ENCODE measurements around the gene ATG7.
A peak's percentile ranks its signal among the peaks of the same experiment; 100 is the strongest.
"Not testable (repeated sequence)": the region's sequence is repeated elsewhere in the genome, so short reads cannot be mapped to it uniquely, and the experiment has no call there.

Gene ATG7

GRCh38 chr3:11593318-11594034 lies 321.3 kb downstream of the ATG7 start:
- H2BK120ac ChIP-seq (ENCODE audit: low read depth, low read length): no peak overlapping the region
- H2AK5ac ChIP-seq (ENCODE audit: low read depth, low read length): no peak overlapping the region
- peak overlapping the region; percentile 92 for H3K27ac ChIP-seq (replicated peaks; ENCODE audit: low read length)
- DNase-seq (ENCODE audit: low spot score): no peak
- no peak overlapping the region for H4K91ac ChIP-seq (ENCODE audit: low read depth, low read length, poor library complexity)
- H3K27me3 ChIP-seq (ENCODE audit: control insufficient read depth in 3 of 3, insufficient read depth in 3 of 3, low read depth in 1 of 3, low read length in 3 of 3): no peaks in the 10 kb centered on the region
- no peak overlapping the region for H3K4me3 ChIP-seq (ENCODE audit: low read length in 2 of 2)
- no peak overlapping the region for H4K8ac ChIP-seq (ENCODE audit: low read depth, low read length)
- no CpG with 5 or more reads among the region's 10 CpGs for WGBS, 2 donors (ENCODE audit: extremely low coverage in 2 of 2, insufficient read length in 2 of 2, insufficient replicate concordance in 1 of 2)
- H3K18ac ChIP-seq (ENCODE audit: low read length): peak overlapping the region; percentile 20
- H3K23ac ChIP-seq (ENCODE audit: low read depth, low read length, poor library complexity): no peak overlapping the region
- peaks cover 44 to 47% of the 10 kb centered on the region in 2 donors for H3K4me1 ChIP-seq (ENCODE audit: control insufficient read depth in 2 of 2, insufficient read depth in 1 of 2, low read depth in 1 of 2, low read length in 2 of 2)
- H3K79me1 ChIP-seq (ENCODE audit: low read depth, low read length): no peaks in the 10 kb centered on the region
- H3K4ac ChIP-seq (ENCODE audit: low read length): no peak overlapping the region
- peaks cover 2 to 52% of the 10 kb centered on the region in 2 donors for H3K36me3 ChIP-seq (replicated peaks in 1 of 2; ENCODE audit: control insufficient read depth in 2 of 2, insufficient read depth in 2 of 2, low read length in 2 of 2)
- H2BK15ac ChIP-seq (ENCODE audit: low read length): no peak overlapping the region
- no peak overlapping the region for H2AFZ ChIP-seq (ENCODE audit: low read length)
- H2BK5ac ChIP-seq (ENCODE audit: low read length): no peak overlapping the region
- no peak overlapping the region for H3K14ac ChIP-seq (ENCODE audit: low read length)
- H3K9me3 ChIP-seq (replicated peaks in 1 of 2; ENCODE audit: control insufficient read depth in 2 of 2, insufficient read depth in 1 of 2, low read depth in 1 of 2, low read length in 2 of 2): peaks cover 0 to 16% of the 10 kb centered on the region in 2 donors
- H3K9ac ChIP-seq (ENCODE audit: low read depth, low read length, poor library complexity): no peak overlapping the region
- no peak overlapping the region for H3K4me2 ChIP-seq (ENCODE audit: insufficient read depth, low read length, poor library complexity, severe bottlenecking)
- no peak overlapping the region for H2BK12ac ChIP-seq (ENCODE audit: low read length)

GRCh38 chr3:11595024-11595423 lies 322.8 kb downstream of the ATG7 start:
- H2BK120ac ChIP-seq (ENCODE audit: low read depth, low read length); H3K4ac ChIP-seq (ENCODE audit: low read length); H2AFZ ChIP-seq (ENCODE audit: low read length); DNase-seq (ENCODE audit: low spot score); H2AK5ac ChIP-seq (ENCODE audit: low read depth, low read length); H3K9ac ChIP-seq (ENCODE audit: low read depth, low read length, poor library complexity); H3K14ac ChIP-seq (ENCODE audit: low read length); H2BK15ac ChIP-seq (ENCODE audit: low read length); H3K27me3 ChIP-seq (ENCODE audit: control insufficient read depth in 3 of 3, insufficient read depth in 3 of 3, low read depth in 1 of 3, low read length in 3 of 3); H4K8ac ChIP-seq (ENCODE audit: low read depth, low read length); H4K91ac ChIP-seq (ENCODE audit: low read depth, low read length, poor library complexity); H3K23ac ChIP-seq (ENCODE audit: low read depth, low read length, poor library complexity); H2BK5ac ChIP-seq (ENCODE audit: low read length); H3K4me3 ChIP-seq (ENCODE audit: low read length in 2 of 2); H3K27ac ChIP-seq (replicated peaks; ENCODE audit: low read length); H3K18ac ChIP-seq (ENCODE audit: low read length); H2BK12ac ChIP-seq (ENCODE audit: low read length); H3K79me1 ChIP-seq (ENCODE audit: low read depth, low read length); H3K4me2 ChIP-seq (ENCODE audit: insufficient read depth, low read length, poor library complexity, severe bottlenecking): not testable (repeated sequence)
- Histone ChIP-seq H3K4me1 (ENCODE audit: control insufficient read depth in 2 of 2, insufficient read depth in 1 of 2, low read depth in 1 of 2, low read length in 2 of 2) (peaks cover 32 to 44% of the 10 kb centered on the region in 2 donors), H3K9me3 (replicated peaks in 1 of 2; ENCODE audit: control insufficient read depth in 2 of 2, insufficient read depth in 1 of 2, low read depth in 1 of 2, low read length in 2 of 2) (peaks cover 0 to 23% of the 10 kb centered on the region in 2 donors), H3K36me3 (replicated peaks in 1 of 2; ENCODE audit: control insufficient read depth in 2 of 2, insufficient read depth in 2 of 2, low read length in 2 of 2) (peaks cover 2 to 49% of the 10 kb centered on the region in 2 donors)
- WGBS, 2 donors (ENCODE audit: extremely low coverage in 2 of 2, insufficient read length in 2 of 2, insufficient replicate concordance in 1 of 2): no CpG with 5 or more reads among the region's 5 CpGs

GRCh38 chr3:11596387-11596786 lies 324.2 kb downstream of the ATG7 start:
- Histone ChIP-seq H3K14ac (ENCODE audit: low read length) (no peak overlapping the region), H2AFZ (ENCODE audit: low read length) (no peak overlapping the region), H2BK5ac (ENCODE audit: low read length) (no peak overlapping the region), H4K91ac (ENCODE audit: low read depth, low read length, poor library complexity) (no peak overlapping the region), H3K18ac (ENCODE audit: low read length) (no peak overlapping the region), H3K9ac (ENCODE audit: low read depth, low read length, poor library complexity) (no peak overlapping the region), H3K4ac (ENCODE audit: low read length) (no peak overlapping the region), H2BK12ac (ENCODE audit: low read length) (no peak overlapping the region), H2AK5ac (ENCODE audit: low read depth, low read length) (no peak overlapping the region), H3K4me3 (ENCODE audit: low read length in 2 of 2) (no peak overlapping the region), H3K79me1 (ENCODE audit: low read depth, low read length) (no peaks in the 10 kb centered on the region), H3K36me3 (replicated peaks in 1 of 2; ENCODE audit: control insufficient read depth in 2 of 2, insufficient read depth in 2 of 2, low read length in 2 of 2) (peaks cover 6 to 58% of the 10 kb centered on the region in 2 donors), H2BK120ac (ENCODE audit: low read depth, low read length) (no peak overlapping the region), H3K27ac (replicated peaks; ENCODE audit: low read length) (no peak overlapping the region), H4K8ac (ENCODE audit: low read depth, low read length) (no peak overlapping the region), H3K23ac (ENCODE audit: low read depth, low read length, poor library complexity) (no peak overlapping the region), H3K9me3 (replicated peaks in 1 of 2; ENCODE audit: control insufficient read depth in 2 of 2, insufficient read depth in 1 of 2, low read depth in 1 of 2, low read length in 2 of 2) (peaks cover 0 to 23% of the 10 kb centered on the region in 2 donors), H3K27me3 (ENCODE audit: control insufficient read depth in 3 of 3, insufficient read depth in 3 of 3, low read depth in 1 of 3, low read length in 3 of 3) (no peaks in the 10 kb centered on the region), H3K4me1 (ENCODE audit: control insufficient read depth in 2 of 2, insufficient read depth in 1 of 2, low read depth in 1 of 2, low read length in 2 of 2) (peaks cover 28 to 41% of the 10 kb centered on the region in 2 donors), H2BK15ac (ENCODE audit: low read length) (no peak overlapping the region), H3K4me2 (ENCODE audit: insufficient read depth, low read length, poor library complexity, severe bottlenecking) (no peak overlapping the region)
- DNase-seq (ENCODE audit: low spot score): no peak
- WGBS, 2 donors (ENCODE audit: extremely low coverage in 2 of 2, insufficient read length in 2 of 2, insufficient replicate concordance in 1 of 2): no CpG with 5 or more reads among the region's 7 CpGs

GRCh38 chr3:11600501-11601282 lies 328.5 kb downstream of the ATG7 start:
- no peak overlapping the region for H2AK5ac ChIP-seq (ENCODE audit: low read depth, low read length)
- H2BK5ac ChIP-seq (ENCODE audit: low read length): peak overlapping the region; percentile 13
- peak; percentile 78 for DNase-seq (ENCODE audit: low spot score)
- H3K18ac ChIP-seq (ENCODE audit: low read length): peak overlapping the region; percentile 88
- H3K4me1 ChIP-seq (ENCODE audit: control insufficient read depth in 2 of 2, insufficient read depth in 1 of 2, low read depth in 1 of 2, low read length in 2 of 2): peaks cover 17 to 26% of the 10 kb centered on the region in 2 donors
- no peak overlapping the region for H3K4me2 ChIP-seq (ENCODE audit: insufficient read depth, low read length, poor library complexity, severe bottlenecking)
- peak overlapping the region; percentile 90 for H3K27ac ChIP-seq (replicated peaks; ENCODE audit: low read length)
- no peak overlapping the region for H2BK15ac ChIP-seq (ENCODE audit: low read length)
- H3K79me1 ChIP-seq (ENCODE audit: low read depth, low read length): peaks cover 7% of the 10 kb centered on the region
- no peak overlapping the region for H3K4me3 ChIP-seq (ENCODE audit: low read length in 2 of 2)
- no peak overlapping the region for H3K23ac ChIP-seq (ENCODE audit: low read depth, low read length, poor library complexity)
- H3K4ac ChIP-seq (ENCODE audit: low read length): no peak overlapping the region
- H2BK12ac ChIP-seq (ENCODE audit: low read length): no peak overlapping the region
- no peak overlapping the region for H4K8ac ChIP-seq (ENCODE audit: low read depth, low read length)
- no peak overlapping the region for H3K14ac ChIP-seq (ENCODE audit: low read length)
- H2AFZ ChIP-seq (ENCODE audit: low read length): no peak overlapping the region
- no peak overlapping the region for H2BK120ac ChIP-seq (ENCODE audit: low read depth, low read length)
- no peak overlapping the region for H3K9ac ChIP-seq (ENCODE audit: low read depth, low read length, poor library complexity)
- H3K36me3 ChIP-seq (replicated peaks in 1 of 2; ENCODE audit: control insufficient read depth in 2 of 2, insufficient read depth in 2 of 2, low read length in 2 of 2): peaks cover 6 to 79% of the 10 kb centered on the region in 2 donors
- H3K9me3 ChIP-seq (replicated peaks in 1 of 2; ENCODE audit: control insufficient read depth in 2 of 2, insufficient read depth in 1 of 2, low read depth in 1 of 2, low read length in 2 of 2): peaks cover 0 to 23% of the 10 kb centered on the region in 2 donors
- H3K27me3 ChIP-seq (ENCODE audit: control insufficient read depth in 3 of 3, insufficient read depth in 3 of 3, low read depth in 1 of 3, low read length in 3 of 3): no peaks in the 10 kb centered on the region
- H4K91ac ChIP-seq (ENCODE audit: low read depth, low read length, poor library complexity): no peak overlapping the region
- no CpG with 5 or more reads among the region's 18 CpGs for WGBS, 2 donors (ENCODE audit: extremely low coverage in 2 of 2, insufficient read length in 2 of 2, insufficient replicate concordance in 1 of 2)
